ENCODE data around the gene PLD1.
"Not testable (repeated sequence)": the region's sequence is repeated elsewhere in the genome, so short reads cannot be mapped to it uniquely, and the experiment has no call there.

PLD1 gene

GRCh38 chr3:171817074-171817800 is 7.0 kb upstream of the PLD1 start:
- no peak for DNase-seq (ENCODE audit: low read depth, low spot score)

- DNase-seq (ENCODE audit: low read depth, low spot score), result no peak
These were observed 5.8 kb upstream of the PLD1 start for GRCh38 chr3:171815973-171816595.

- not testable (repeated sequence) for DNase-seq (ENCODE audit: low read depth, low spot score)
These were observed 4.4 kb upstream of the PLD1 start for GRCh38 chr3:171814662-171815061.

GRCh38 chr3:171813897-171814460 is 3.7 kb upstream of the PLD1 start:
- DNase-seq (ENCODE audit: low read depth, low spot score), result no peak

GRCh38 chr3:171813278-171813896 is 3.1 kb upstream of the PLD1 start:
- no peak for DNase-seq (ENCODE audit: low read depth, low spot score)

GRCh38 chr3:171812811-171813210 is 2.5 kb upstream of the PLD1 start:
- no peak for DNase-seq (ENCODE audit: low read depth, low spot score)

GRCh38 chr3:171811913-171812335 is 1.6 kb upstream of the PLD1 start:
- DNase-seq (ENCODE audit: low read depth, low spot score), result no peak

- DNase-seq (ENCODE audit: low read depth, low spot score), result no peak
These were observed 1.1 kb upstream of the PLD1 start for GRCh38 chr3:171811295-171811912.

GRCh38 chr3:171810629-171811294 is 479 bp upstream of the PLD1 start:
- DNase-seq (ENCODE audit: low read depth, low spot score), result no peak

GRCh38 chr3:171809611-171809860 is 747 bp downstream of the PLD1 start:
- no peak for DNase-seq (ENCODE audit: low read depth, low spot score)

GRCh38 chr3:171807806-171808205 is 2.5 kb downstream of the PLD1 start:
- no peak for DNase-seq (ENCODE audit: low read depth, low spot score)

GRCh38 chr3:171807129-171807675 is 3.1 kb downstream of the PLD1 start:
- DNase-seq (ENCODE audit: low read depth, low spot score), result no peak

- no peak for DNase-seq (ENCODE audit: low read depth, low spot score)
These were observed 3.8 kb downstream of the PLD1 start for GRCh38 chr3:171806200-171807128.

GRCh38 chr3:171805687-171806086 is 4.6 kb downstream of the PLD1 start:
- DNase-seq (ENCODE audit: low read depth, low spot score), result no peak

GRCh38 chr3:171804618-171805389 is 5.5 kb downstream of the PLD1 start:
- DNase-seq (ENCODE audit: low read depth, low spot score), result no peak

GRCh38 chr3:171803044-171803443 is 7.2 kb downstream of the PLD1 start:
- DNase-seq (ENCODE audit: low read depth, low spot score), result no peak

- DNase-seq (ENCODE audit: low read depth, low spot score), result no peak
These were observed 7.7 kb downstream of the PLD1 start for GRCh38 chr3:171802590-171802956.

GRCh38 chr3:171801738-171802589 is 8.3 kb downstream of the PLD1 start:
- DNase-seq (ENCODE audit: low read depth, low spot score), result no peak

- no peak for DNase-seq (ENCODE audit: low read depth, low spot score)
These were observed 10.8 kb downstream of the PLD1 start for GRCh38 chr3:171799501-171799900.

Measured in brain pericyte (primary cell).